SK-N-SH (cell line): Measurements from ENCODE around the gene ACOXL.

Experiments
- CTCF ChIP-seq: fragments of 200-600 bp; sonication (generic); IDR thresholded peaks from 2 replicates; pipeline ENCODE4 v1.6.1; 2017; ENCODE audit warnings: antibody characterized with exemption, mild to moderate bottlenecking, moderate library complexity
- YY1 ChIP-seq: IDR thresholded peaks from 2 replicates; pipeline ENCODE4 v1.4.0; 2012; ENCODE audit warnings: low read depth, mild to moderate bottlenecking

GRCh38 chr2:110941226-110941625 lies 208.9 kb downstream of the ACOXL start:
- TF ChIP-seq CTCF (no peak), YY1 (no peak)
